Measurements from ENCODE around the gene KRTAP5-4.
"Not testable (repeated sequence)": the region's sequence is repeated elsewhere in the genome, so short reads cannot be mapped to it uniquely, and the experiment has no call there.

GRCh38 chr11:1607156-1607845 lies 14.6 kb downstream of the KRTAP5-4 start:
- not testable (repeated sequence) for TF ChIP-seq POLR2A (IDR thresholded peaks at IDR 0.05; ENCODE audit: low read depth, low read length); SPI1 (IDR thresholded peaks at IDR 0.05; ENCODE audit: low read depth, low read length); POLR2AphosphoS5 (IDR thresholded peaks at IDR 0.05; ENCODE audit: low read depth, low read length); PAX5 (IDR thresholded peaks at IDR 0.05; ENCODE audit: insufficient read depth, low read length, severe bottlenecking)
